Measurements from ENCODE around the gene TMEM132C.

Gene TMEM132C

GRCh38 chr12:128339631-128340030 is 72.7 kb downstream of the TMEM132C start:
- no peak for DNase-seq

- DNase-seq, result no peak
Measured at GRCh38 chr12:128353301-128353700, 86.3 kb downstream of the TMEM132C start.

GRCh38 chr12:128356547-128356946 is 89.6 kb downstream of the TMEM132C start:
- DNase-seq, result no peak

- DNase-seq, result no peak
Measured at GRCh38 chr12:128361400-128361995, 94.5 kb downstream of the TMEM132C start.

- no peak for DNase-seq
Measured at GRCh38 chr12:128365032-128365431, 98.1 kb downstream of the TMEM132C start.

GRCh38 chr12:128365651-128366231 is 98.8 kb downstream of the TMEM132C start:
- DNase-seq, result no peak

- no peak for DNase-seq
Measured at GRCh38 chr12:128367961-128368360, 101.0 kb downstream of the TMEM132C start.

- DNase-seq, result no peak
Measured at GRCh38 chr12:128381541-128381940, 114.6 kb downstream of the TMEM132C start.

GRCh38 chr12:128381946-128382345 is 115.0 kb downstream of the TMEM132C start:
- no peak for DNase-seq

GRCh38 chr12:128382946-128383345 is 116.0 kb downstream of the TMEM132C start:
- DNase-seq, result no peak

- DNase-seq, result no peak
Measured at GRCh38 chr12:128383357-128383937, 116.5 kb downstream of the TMEM132C start.

- no peak for DNase-seq
Measured at GRCh38 chr12:128385736-128386135, 118.8 kb downstream of the TMEM132C start.

- no peak for DNase-seq
Measured at GRCh38 chr12:128387811-128388422, 120.9 kb downstream of the TMEM132C start.

GRCh38 chr12:128388461-128389000 is 121.6 kb downstream of the TMEM132C start:
- no peak for DNase-seq

GRCh38 chr12:128393346-128393745 is 126.4 kb downstream of the TMEM132C start:
- DNase-seq, result no peak

- DNase-seq, result no peak
Measured at GRCh38 chr12:128394137-128394536, 127.2 kb downstream of the TMEM132C start.

GRCh38 chr12:128399253-128399652 is 132.3 kb downstream of the TMEM132C start:
- no peak for DNase-seq

GRCh38 chr12:128402486-128403243 is 135.7 kb downstream of the TMEM132C start:
- DNase-seq, result no peak

- DNase-seq, result no peak
Measured at GRCh38 chr12:128408669-128409068, 141.7 kb downstream of the TMEM132C start.

- DNase-seq, result no peak
Measured at GRCh38 chr12:128415036-128415560, 148.1 kb downstream of the TMEM132C start.

GRCh38 chr12:128418944-128419343 is 152.0 kb downstream of the TMEM132C start:
- no peak for DNase-seq

- no peak for DNase-seq
Measured at GRCh38 chr12:128420163-128420562, 153.2 kb downstream of the TMEM132C start.

GRCh38 chr12:128421375-128421774 is 154.4 kb downstream of the TMEM132C start:
- DNase-seq, result no peak

Measured in kidney glomerular epithelial cell (primary cell).